NCI-H526 treated with DMSO at 0.1 percent for 48 hours (cell line): ENCODE results near the gene GJA5.

Source experiments
- DNase-seq: peaks from one replicate; lab custom pipeline; 2025; lab: John Stamatoyannopoulos, UW

The GJA5 gene

GRCh38 chr1:147729315-147729714 is 31.1 kb downstream of the GJA5 start:
- DNase-seq, result peak; percentile 98

DNA sequence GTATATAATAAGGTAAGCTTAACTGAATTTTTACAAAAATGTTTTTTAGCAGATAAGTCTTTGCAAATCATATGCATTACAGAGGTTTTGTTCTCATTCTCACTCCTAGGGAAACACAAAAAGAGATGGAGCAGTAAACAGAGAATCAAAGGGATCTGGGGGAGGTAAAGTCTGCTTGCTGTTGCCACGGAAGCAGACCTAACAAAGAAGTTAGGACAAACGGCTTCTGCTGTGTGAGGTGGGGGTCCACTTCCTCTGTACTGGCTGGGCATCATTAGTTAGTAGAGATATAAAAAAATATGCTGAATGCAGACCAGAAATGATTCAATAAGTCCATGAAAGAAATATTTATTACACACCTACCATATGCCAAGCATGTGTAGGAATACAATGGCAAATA is 34.2 kb downstream of the GJA5 start:
- no peak for DNase-seq

- no peak for DNase-seq
Measured at GRCh38 chr1:147725685-147726084, 34.7 kb downstream of the GJA5 start.

DNA sequence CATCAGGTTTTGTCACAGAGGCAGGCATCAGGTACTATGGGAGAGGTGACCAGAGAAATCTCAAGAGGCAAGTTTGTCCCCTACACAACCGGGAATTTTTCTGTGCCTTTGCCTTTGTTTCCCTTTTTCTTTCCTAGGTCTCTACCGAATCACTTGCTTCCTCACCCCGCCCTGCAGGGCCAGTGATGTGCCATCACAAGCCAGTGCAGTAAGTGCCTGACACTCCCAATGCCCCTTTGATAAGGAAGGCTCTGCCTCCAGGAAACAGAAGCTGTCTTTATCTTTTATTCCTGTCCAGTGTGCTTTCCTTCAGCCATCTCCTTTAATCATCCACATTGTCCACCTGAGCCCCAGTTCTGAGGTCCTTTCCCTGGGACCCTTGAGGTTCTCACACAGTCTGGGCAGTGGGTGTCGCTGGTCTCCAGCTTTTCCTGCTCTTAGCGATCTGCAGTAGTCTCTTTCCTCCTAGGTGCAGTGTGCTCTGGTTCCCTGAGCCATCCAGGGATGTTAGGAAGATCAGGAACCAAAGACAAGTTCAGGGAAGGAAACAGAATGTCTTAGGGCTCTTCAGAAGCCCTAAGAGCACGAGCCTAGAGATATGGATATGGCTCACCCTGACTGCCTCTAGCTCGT is 36.6 kb downstream of the GJA5 start:
- DNase-seq, result peak; percentile 90

DNA sequence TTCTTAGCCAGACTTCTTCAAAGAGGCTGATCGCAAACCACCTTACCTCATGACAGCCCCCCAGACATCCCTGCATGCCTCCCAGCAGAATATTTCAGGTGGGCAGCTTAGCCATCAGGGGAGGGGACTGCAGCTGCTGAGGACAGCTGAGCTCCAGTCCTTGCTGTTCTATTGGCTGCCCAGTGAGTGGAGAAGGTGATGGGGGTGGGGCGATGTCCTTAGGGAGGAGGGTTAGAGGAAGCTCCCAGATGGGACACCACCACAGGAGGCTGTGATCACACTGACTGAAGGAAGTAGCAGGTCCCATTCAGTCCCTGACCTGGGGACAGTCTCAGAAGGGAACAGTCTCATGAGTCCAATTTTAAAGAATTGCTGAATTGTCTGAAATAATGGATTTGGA is 38.3 kb downstream of the GJA5 start:
- no peak for DNase-seq

DNA sequence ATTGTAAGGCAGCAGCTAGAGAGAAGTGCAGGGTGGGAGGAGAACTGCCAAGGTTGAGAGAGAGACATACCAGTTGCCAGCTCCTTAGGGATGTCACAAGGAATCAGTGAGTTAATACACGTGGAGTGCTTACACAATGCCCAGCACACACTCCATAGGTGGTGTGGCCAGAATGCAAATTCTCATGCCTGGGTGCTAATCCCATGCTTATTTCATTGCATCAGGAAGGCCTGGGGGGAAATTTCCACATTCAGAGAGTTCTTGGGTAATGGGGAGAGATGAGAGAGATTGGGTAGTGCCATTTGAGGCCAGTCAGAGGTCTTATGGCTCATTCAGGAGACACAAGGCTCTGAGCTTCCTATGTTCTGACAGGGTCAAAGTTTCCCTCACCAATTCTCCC is 38.7 kb downstream of the GJA5 start:
- no peak for DNase-seq

DNA sequence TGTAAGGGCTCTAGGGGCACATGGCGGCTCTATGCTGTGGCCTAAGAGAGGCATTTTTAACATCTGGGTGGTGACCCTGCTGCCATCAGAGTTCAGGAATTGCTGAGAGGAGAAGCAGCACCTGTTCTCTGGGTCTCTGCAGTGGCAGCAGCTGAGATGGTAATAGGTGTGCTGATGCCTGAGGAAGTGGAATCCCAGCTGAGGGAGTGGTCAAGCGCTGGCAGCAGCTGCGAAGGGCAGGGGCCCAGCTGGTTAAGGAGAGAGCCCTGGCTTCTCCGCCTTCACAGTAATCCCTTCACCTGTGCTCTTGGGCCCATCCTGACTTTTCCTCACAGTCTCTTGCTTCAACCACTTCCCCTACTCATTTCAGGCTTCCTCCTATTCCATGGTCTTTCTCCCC is 39.8 kb downstream of the GJA5 start:
- no peak for DNase-seq

GRCh38 chr1:147719711-147720225 is 40.6 kb downstream of the GJA5 start:
- DNase-seq, result no peak

DNA sequence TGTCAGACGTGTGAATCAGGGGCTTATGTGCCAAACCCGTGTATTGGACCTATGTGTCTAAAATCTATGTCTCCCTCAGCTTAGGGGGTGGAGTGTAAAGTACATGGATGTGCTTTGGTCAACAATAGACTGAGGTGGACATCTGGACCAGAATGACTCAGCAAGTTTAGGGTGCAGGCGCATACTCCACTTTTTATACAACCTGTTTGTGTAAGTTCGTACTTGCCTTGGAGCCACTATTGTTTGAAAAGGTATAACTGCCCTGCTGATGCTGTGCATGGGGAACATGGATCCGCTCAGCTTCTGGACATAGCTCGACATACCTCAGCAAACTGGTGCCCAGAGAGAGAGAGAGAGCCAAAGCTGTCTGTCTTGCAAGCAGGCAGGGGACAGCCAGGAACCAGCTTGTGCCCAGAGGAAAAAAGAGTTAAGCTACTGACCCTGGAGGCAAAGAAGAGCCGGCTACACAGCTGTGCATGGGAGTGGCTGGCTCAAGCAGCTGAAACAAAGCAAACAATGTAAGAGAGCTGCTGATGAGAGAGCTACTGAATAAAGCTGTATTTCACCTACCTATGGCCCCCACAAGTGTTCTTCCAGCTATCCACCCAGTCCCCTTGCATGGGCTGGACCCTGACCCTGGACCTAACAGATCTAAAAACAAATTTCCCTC is 41.2 kb downstream of the GJA5 start:
- DNase-seq, result no peak

DNA sequence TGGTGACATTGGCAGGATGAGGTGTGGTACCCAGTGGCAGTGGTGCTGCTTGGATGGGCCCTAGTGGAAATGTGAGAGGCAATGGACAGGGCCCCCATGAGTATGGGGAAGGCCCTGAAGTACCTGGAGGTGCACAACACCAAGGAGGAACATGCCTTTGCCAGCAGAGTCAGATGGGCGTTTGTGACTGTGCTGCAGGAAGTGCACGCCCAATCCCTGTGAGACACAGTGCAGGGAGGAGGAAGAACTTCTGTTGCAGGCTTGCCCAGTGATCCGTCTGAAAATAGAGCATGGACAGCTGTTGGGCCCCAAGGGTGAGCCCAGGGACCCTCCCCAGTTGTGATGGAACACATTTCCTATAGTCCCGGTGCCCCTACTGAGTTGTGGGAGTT is 42.7 kb downstream of the GJA5 start:
- no peak for DNase-seq

GRCh38 chr1:147717051-147717705 is 43.2 kb downstream of the GJA5 start:
- DNase-seq, result no peak

GRCh38 chr1:147712605-147713004 is 47.8 kb downstream of the GJA5 start:
- no peak for DNase-seq
